Suprapubic skin (tissue), 4 donors: ENCODE results near the gene DPYD. TPM values are rescaled to one million over a fixed set of nuclear protein-coding genes. Genes with fewer than 3 reads are reported as not detected.

ENCODE experiments used
- DNase-seq, 2 donors: peaks; one replicate each; pipeline ENCODE4 v3.0.0-alpha.2; 2019; ENCODE audit warnings: low spot score in 2 of 2
- H3K27ac ChIP-seq: fragments of 200-600 bp; sonication (generic); one replicate; pipeline ENCODE4 v1.5.1; 2019
- H3K27me3 ChIP-seq: fragments of 200-600 bp; sonication (generic); one replicate; pipeline ENCODE4 v1.5.1; 2019
- H3K36me3 ChIP-seq: fragments of 200-600 bp; sonication (generic); one replicate; pipeline ENCODE4 v1.5.1; 2019
- H3K4me1 ChIP-seq: fragments of 200-600 bp; sonication (generic); one replicate; pipeline ENCODE4 v1.5.1; 2019
- H3K4me3 ChIP-seq: fragments of 200-600 bp; sonication (generic); one replicate; pipeline ENCODE4 v1.5.1; 2019; ENCODE audit warnings: mild to moderate bottlenecking
- H3K9me3 ChIP-seq: fragments of 200-600 bp; sonication (generic); one replicate; pipeline ENCODE4 v1.5.1; 2019
- CTCF ChIP-seq, 2 donors: fragments of 200-600 bp in 1 of 2; fragments of 450-650 bp in 1 of 2; sonication (generic) in 1 of 2; IDR thresholded peaks; one replicate each; pipeline ENCODE4 v1.5.1; 2016 to 2019; ENCODE audit warnings: antibody characterized with exemption in 2 of 2, mild to moderate bottlenecking in 1 of 2, moderate library complexity in 1 of 2
- EP300 ChIP-seq: sonication (generic); formaldehyde crosslinking; IDR thresholded peaks from one replicate; pipeline ENCODE4 v1.6.1; 2017; ENCODE audit warnings: antibody characterized with exemption
- POLR2A ChIP-seq, 2 donors: fragments of 450-650 bp; IDR thresholded peaks; one replicate each; pipeline ENCODE4 v1.6.1; 2017; ENCODE audit warnings: antibody characterized with exemption in 2 of 2, mild to moderate bottlenecking in 2 of 2, moderate library complexity in 2 of 2
- POLR2AphosphoS5 ChIP-seq, 3 donors: sonication (generic); formaldehyde crosslinking; IDR thresholded peaks; one replicate each; pipeline ENCODE4 v1.6.1; 2017; ENCODE audit warnings: antibody characterized with exemption in 3 of 3
- WGBS: methylation state at CpG from one replicate; pipeline ENCODE4 v1.1.5; 2018; 5-methylcytosine and 5-hydroxymethylcytosine counted together
- total RNA-seq, 4 donors: library from RNA; depleted of rRNA; stranded (reverse); fragments of >200 nt; gene quantifications; one replicate each; pipeline ENCODE4 v1.1.0, GENCODE V29; 2016

DPYD gene
- total RNA-seq, 4 donors from 2014 or later, result 10.1 to 31.9 (median 11.6) TPM

- DNase-seq, result no peak
- TF ChIP-seq EP300 (no peak), POLR2A (IDR thresholded peaks at IDR 0.05) (no peak), POLR2AphosphoS5 (IDR thresholded peaks at IDR 0.05) (no peak), CTCF (IDR thresholded peaks at IDR 0.05) (no peak)
- H3K9me3 ChIP-seq, result no peaks in the 10 kb centered on the region
- no peak overlapping the region for H3K4me3 ChIP-seq
- H3K36me3 ChIP-seq, result no peaks in the 10 kb centered on the region
- no peaks in the 10 kb centered on the region for H3K4me1 ChIP-seq
- WGBS, result 71% methylated on average over 2 of the region's 2 CpGs
- no peaks in the 10 kb centered on the region for H3K27me3 ChIP-seq
- no peak overlapping the region for H3K27ac ChIP-seq
These were observed 366.9 kb downstream of the DPYD start for GRCh38 chr1:97553971-97554370.

- H3K27ac ChIP-seq, result no peak overlapping the region
- H3K4me3 ChIP-seq, result no peak overlapping the region
- TF ChIP-seq CTCF (IDR thresholded peaks at IDR 0.05), result no peak
- TF ChIP-seq POLR2AphosphoS5 (IDR thresholded peaks at IDR 0.05), result no peak
- TF ChIP-seq EP300, result no peak
- no peak for TF ChIP-seq POLR2A (IDR thresholded peaks at IDR 0.05)
- H3K4me1 ChIP-seq, result no peaks in the 10 kb centered on the region
- no peaks in the 10 kb centered on the region for H3K9me3 ChIP-seq
- DNase-seq, result no peak
- no peaks in the 10 kb centered on the region for H3K36me3 ChIP-seq
- no peaks in the 10 kb centered on the region for H3K27me3 ChIP-seq
- WGBS, result 79% methylated on average over 1 of the region's 1 CpG
These were observed 369.7 kb downstream of the DPYD start for GRCh38 chr1:97551113-97551512.

GRCh38 chr1:97545446-97545845 lies 375.4 kb downstream of the DPYD start:
- H3K36me3 ChIP-seq, result no peaks in the 10 kb centered on the region
- no peaks in the 10 kb centered on the region for H3K9me3 ChIP-seq
- WGBS, result 88% methylated on average over 4 of the region's 4 CpGs
- no peak for TF ChIP-seq EP300
- no peak for TF ChIP-seq POLR2AphosphoS5 (IDR thresholded peaks at IDR 0.05)
- no peak for TF ChIP-seq POLR2A (IDR thresholded peaks at IDR 0.05)
- TF ChIP-seq CTCF (IDR thresholded peaks at IDR 0.05), result no peak
- no peaks in the 10 kb centered on the region for H3K4me1 ChIP-seq
- DNase-seq, result no peak
- no peak overlapping the region for H3K27ac ChIP-seq
- H3K4me3 ChIP-seq, result no peak overlapping the region
- H3K27me3 ChIP-seq, result no peaks in the 10 kb centered on the region

GRCh38 chr1:97540346-97540888 lies 380.4 kb downstream of the DPYD start:
- WGBS, result 92% methylated on average over 6 of the region's 6 CpGs
- no peaks in the 10 kb centered on the region for H3K36me3 ChIP-seq
- TF ChIP-seq EP300 (no peak), POLR2A (IDR thresholded peaks at IDR 0.05) (no peak), CTCF (IDR thresholded peaks at IDR 0.05) (no peak), POLR2AphosphoS5 (IDR thresholded peaks at IDR 0.05) (no peak)

GRCh38 chr1:97538113-97538512 lies 382.7 kb downstream of the DPYD start:
- Histone ChIP-seq H3K27me3 (no peaks in the 10 kb centered on the region), H3K27ac (no peak overlapping the region), H3K9me3 (no peaks in the 10 kb centered on the region), H3K4me3 (no peak overlapping the region), H3K36me3 (no peaks in the 10 kb centered on the region), H3K4me1 (no peaks in the 10 kb centered on the region)
- no peak for TF ChIP-seq POLR2A (IDR thresholded peaks at IDR 0.05)
- no peak for TF ChIP-seq CTCF (IDR thresholded peaks at IDR 0.05)
- TF ChIP-seq EP300, result no peak
- no peak for TF ChIP-seq POLR2AphosphoS5 (IDR thresholded peaks at IDR 0.05)
- 92% methylated on average over 2 of the region's 2 CpGs for WGBS
- no peak for DNase-seq

More at GRCh38 chr1:97540346-97540888, 380.4 kb downstream of the DPYD start:
- no peak for DNase-seq
- Histone ChIP-seq H3K9me3 (no peaks in the 10 kb centered on the region), H3K4me3 (no peak overlapping the region), H3K27me3 (no peaks in the 10 kb centered on the region), H3K4me1 (no peaks in the 10 kb centered on the region), H3K27ac (no peak overlapping the region)
